ENCODE data around the gene SHROOM1. TPM values are rescaled to one million over a fixed set of nuclear protein-coding genes. Genes with fewer than 3 reads are reported as not detected.

The SHROOM1 gene
- total and polyA plus RNA-seq, 10 donors, result 1.1 to 26.1 (median 3.1) TPM

GRCh38 chr5:132854301-132854700, 23.9 kb upstream of the SHROOM1 start:
- Histone ChIP-seq H3K4me3 (no peak overlapping the region), H3K27ac (no peak overlapping the region), H3K27me3 (replicated peaks in 1 of 7) (no peaks in the 10 kb centered on the region), H3K36me3 (no peaks in the 10 kb centered on the region), H3K4me1 (no peaks in the 10 kb centered on the region), H3K9me3 (no peaks in the 10 kb centered on the region)
- no peak for TF ChIP-seq POLR2A (IDR thresholded peaks at IDR 0.05)
- TF ChIP-seq POLR2AphosphoS5 (IDR thresholded peaks at IDR 0.05), result no peak
- no peak for TF ChIP-seq CTCF (IDR thresholded peaks at IDR 0.05 in 8 of 11, conservative IDR thresholded peaks at IDR 0.05 in 3 of 11)
- WGBS, 5 donors, result 37 to 63% (median 51%) methylated on average over 3 of the region's 3 CpGs
- no peak for DNase-seq
- intact Hi-C loops (cut with DNase I; ENCODE audit: low total_unique reads), result no loop called here

GRCh38 chr5:132853790-132854189, 23.3 kb upstream of the SHROOM1 start:
- Histone ChIP-seq H3K27ac (no peak overlapping the region), H3K9me3 (no peaks in the 10 kb centered on the region), H3K36me3 (no peaks in the 10 kb centered on the region), H3K4me1 (no peaks in the 10 kb centered on the region), H3K4me3 (no peak overlapping the region), H3K27me3 (replicated peaks in 1 of 7) (no peaks in the 10 kb centered on the region)
- intact Hi-C loops (cut with DNase I; ENCODE audit: low total_unique reads), result no loop called here
- no peak for DNase-seq
- TF ChIP-seq POLR2A (IDR thresholded peaks at IDR 0.05) (no peak), POLR2AphosphoS5 (IDR thresholded peaks at IDR 0.05) (no peak), CTCF (IDR thresholded peaks at IDR 0.05 in 8 of 11, conservative IDR thresholded peaks at IDR 0.05 in 3 of 11) (no peak)
- WGBS, 5 donors, result 6 to 19% (median 13%) methylated on average over 1 of the region's 1 CpG

- DNase-seq, result no peak
- Histone ChIP-seq H3K9me3 (no peaks in the 10 kb centered on the region), H3K27ac (no peak overlapping the region), H3K4me1 (no peaks in the 10 kb centered on the region), H3K27me3 (replicated peaks in 1 of 7) (no peaks in the 10 kb centered on the region), H3K4me3 (no peak overlapping the region), H3K36me3 (no peaks in the 10 kb centered on the region)
- TF ChIP-seq POLR2A (IDR thresholded peaks at IDR 0.05) (no peak), POLR2AphosphoS5 (IDR thresholded peaks at IDR 0.05) (no peak), CTCF (IDR thresholded peaks at IDR 0.05 in 8 of 11, conservative IDR thresholded peaks at IDR 0.05 in 3 of 11) (no peak)
- WGBS, 5 donors, result 93 to 97% (median 95%) methylated on average over 3 of the region's 3 CpGs
- intact Hi-C loops (cut with DNase I; ENCODE audit: low total_unique reads), result no loop called here
These were observed 22.9 kb upstream of the SHROOM1 start for GRCh38 chr5:132853323-132853722.

- Histone ChIP-seq H3K4me1 (no peaks in the 10 kb centered on the region), H3K4me3 (no peak overlapping the region), H3K27ac (no peak overlapping the region), H3K9me3 (no peaks in the 10 kb centered on the region), H3K36me3 (no peaks in the 10 kb centered on the region), H3K27me3 (replicated peaks in 1 of 7) (no peaks in the 10 kb centered on the region)
- TF ChIP-seq POLR2AphosphoS5 (IDR thresholded peaks at IDR 0.05) (no peak), POLR2A (IDR thresholded peaks at IDR 0.05) (no peak), CTCF (IDR thresholded peaks at IDR 0.05 in 8 of 11, conservative IDR thresholded peaks at IDR 0.05 in 3 of 11) (no peak)
- intact Hi-C loops (cut with DNase I; ENCODE audit: low total_unique reads), result no loop called here
- 80 to 97% (median 87%) methylated on average over 2 of the region's 2 CpGs for WGBS, 5 donors
- no peak for DNase-seq
These were observed 19.6 kb upstream of the SHROOM1 start for GRCh38 chr5:132850066-132850465.
